Tibial nerve (tissue), 4 donors: ENCODE results near the gene LTBP3.

Experiments used
- EP300 ChIP-seq, 2 donors: sonication (generic); formaldehyde crosslinking; IDR thresholded peaks; one replicate each; pipeline ENCODE4 v1.6.1; 2017; ENCODE audit warnings: antibody characterized with exemption in 2 of 2, mild to moderate bottlenecking in 1 of 2
- TF ChIP-seq, protein P1 (sequence below), 5 experiments: fragments of 200-600 bp in 3 of 5; fragments of 450-650 bp in 2 of 5; sonication (generic) in 3 of 5; IDR thresholded peaks; one replicate each; pipeline ENCODE4 v1.5.1; 2016 to 2019; ENCODE audit warnings: antibody characterized with exemption in 5 of 5, mild to moderate bottlenecking in 3 of 5, moderate library complexity in 2 of 5

DNA sequence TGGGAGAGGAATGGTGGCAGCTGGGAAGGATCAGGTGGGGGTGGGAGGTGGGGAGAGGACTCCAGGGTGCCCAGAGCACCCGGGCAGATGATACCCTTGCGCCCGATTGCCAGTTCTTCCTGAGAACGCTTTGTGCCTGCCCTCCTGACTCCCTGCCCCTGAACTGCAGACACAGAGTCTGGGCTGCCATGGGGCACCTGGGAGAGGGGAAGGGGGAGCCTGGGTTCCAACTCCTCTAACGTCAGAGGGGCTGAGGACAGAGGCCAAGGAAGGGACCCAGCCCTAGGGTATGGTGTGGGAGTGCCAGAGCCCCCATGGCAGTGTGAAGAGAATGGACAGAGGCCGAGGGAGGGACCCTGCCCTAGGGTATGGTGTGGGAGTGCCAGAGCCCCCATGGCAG, 38.4 kb upstream of the LTBP3 start:
- TF ChIP-seq, protein P1, sequence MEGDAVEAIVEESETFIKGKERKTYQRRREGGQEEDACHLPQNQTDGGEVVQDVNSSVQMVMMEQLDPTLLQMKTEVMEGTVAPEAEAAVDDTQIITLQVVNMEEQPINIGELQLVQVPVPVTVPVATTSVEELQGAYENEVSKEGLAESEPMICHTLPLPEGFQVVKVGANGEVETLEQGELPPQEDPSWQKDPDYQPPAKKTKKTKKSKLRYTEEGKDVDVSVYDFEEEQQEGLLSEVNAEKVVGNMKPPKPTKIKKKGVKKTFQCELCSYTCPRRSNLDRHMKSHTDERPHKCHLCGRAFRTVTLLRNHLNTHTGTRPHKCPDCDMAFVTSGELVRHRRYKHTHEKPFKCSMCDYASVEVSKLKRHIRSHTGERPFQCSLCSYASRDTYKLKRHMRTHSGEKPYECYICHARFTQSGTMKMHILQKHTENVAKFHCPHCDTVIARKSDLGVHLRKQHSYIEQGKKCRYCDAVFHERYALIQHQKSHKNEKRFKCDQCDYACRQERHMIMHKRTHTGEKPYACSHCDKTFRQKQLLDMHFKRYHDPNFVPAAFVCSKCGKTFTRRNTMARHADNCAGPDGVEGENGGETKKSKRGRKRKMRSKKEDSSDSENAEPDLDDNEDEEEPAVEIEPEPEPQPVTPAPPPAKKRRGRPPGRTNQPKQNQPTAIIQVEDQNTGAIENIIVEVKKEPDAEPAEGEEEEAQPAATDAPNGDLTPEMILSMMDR (IDR thresholded peaks at IDR 0.05), result no peak
- no peak for TF ChIP-seq EP300 (IDR thresholded peaks at IDR 0.05)
